ENCODE measurements around the gene ACSL4. TPM values are rescaled to one million over a fixed set of nuclear protein-coding genes. Genes with fewer than 3 reads are reported as not detected.

Gene ACSL4
- polyA plus RNA-seq, 1 donor, result 14.7 TPM

GRCh38 chrX:109707720-109708119 is 25.3 kb downstream of the ACSL4 start:
- no peak overlapping the region for H3K4me3 ChIP-seq (ENCODE audit: low read length)
- no peaks in the 10 kb centered on the region for H3K9me3 ChIP-seq (ENCODE audit: control insufficient read depth, low read depth, low read length)
- no peaks in the 10 kb centered on the region for H3K4me1 ChIP-seq (ENCODE audit: control insufficient read depth, insufficient read depth, low read length)
- no peak for DNase-seq
- H3K36me3 ChIP-seq (ENCODE audit: control insufficient read depth, insufficient read depth, low read length), result no peaks in the 10 kb centered on the region
- no CpG with 5 or more reads among the region's 4 CpGs for WGBS (ENCODE audit: insufficient coverage, low lambda C conversion rate)
- H3K27ac ChIP-seq (ENCODE audit: low read length), result no peak overlapping the region
- no peaks in the 10 kb centered on the region for H3K27me3 ChIP-seq (ENCODE audit: control insufficient read depth, insufficient read depth, low read length)

DNA sequence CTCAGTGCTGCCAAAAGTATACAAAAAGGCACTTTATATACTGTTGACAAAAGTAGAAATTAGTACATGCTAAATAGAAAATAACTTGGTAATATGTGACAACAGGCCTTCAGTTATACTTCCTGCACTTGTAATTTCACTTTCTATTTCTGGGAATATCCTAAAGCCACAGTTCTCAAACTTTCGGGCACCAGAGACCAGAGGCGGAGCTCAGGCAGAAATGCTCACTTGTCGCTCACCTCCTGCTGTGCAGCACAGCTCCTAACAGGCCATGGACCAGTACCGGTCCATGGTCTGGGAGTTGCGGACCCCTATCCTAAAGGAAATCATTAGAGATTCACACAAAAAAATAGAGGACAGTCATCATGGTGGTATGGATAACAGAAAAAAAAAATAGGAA is 25.7 kb downstream of the ACSL4 start:
- Histone ChIP-seq H3K27ac (ENCODE audit: low read length) (no peak overlapping the region), H3K4me3 (ENCODE audit: low read length) (no peak overlapping the region)
- WGBS (ENCODE audit: insufficient coverage, low lambda C conversion rate), result no CpG with 5 or more reads among the region's 5 CpGs

DNA sequence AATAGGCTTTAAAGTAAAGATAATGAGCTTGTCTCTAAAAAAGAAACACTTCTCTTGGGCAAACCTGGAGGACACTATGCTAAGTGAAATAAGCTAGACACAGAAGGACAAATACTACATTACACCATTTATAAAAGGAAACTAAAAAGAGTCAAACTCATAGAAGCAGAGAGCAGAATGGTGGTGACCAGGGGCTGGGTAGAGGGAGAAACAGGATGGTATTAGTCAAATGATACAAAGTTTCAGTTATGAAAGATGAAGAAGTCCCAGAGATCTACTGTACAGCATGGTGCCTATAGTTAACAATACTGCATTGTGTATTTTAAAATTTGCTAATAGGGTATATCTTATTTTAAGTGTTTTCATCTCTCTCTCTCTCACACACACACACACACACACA is 28.5 kb downstream of the ACSL4 start:
- H3K9me3 ChIP-seq (ENCODE audit: control insufficient read depth, low read depth, low read length), result no peaks in the 10 kb centered on the region
- no peak overlapping the region for H3K4me3 ChIP-seq (ENCODE audit: low read length)
- H3K27me3 ChIP-seq (ENCODE audit: control insufficient read depth, insufficient read depth, low read length), result no peaks in the 10 kb centered on the region
- H3K27ac ChIP-seq (ENCODE audit: low read length), result no peak overlapping the region
- DNase-seq, result no peak
- H3K4me1 ChIP-seq (ENCODE audit: control insufficient read depth, insufficient read depth, low read length), result no peaks in the 10 kb centered on the region
- no peaks in the 10 kb centered on the region for H3K36me3 ChIP-seq (ENCODE audit: control insufficient read depth, insufficient read depth, low read length)

More for the DNA sequence above, 25.7 kb downstream of the ACSL4 start:
- Histone ChIP-seq H3K9me3 (ENCODE audit: control insufficient read depth, low read depth, low read length) (no peaks in the 10 kb centered on the region), H3K27me3 (ENCODE audit: control insufficient read depth, insufficient read depth, low read length) (no peaks in the 10 kb centered on the region), H3K4me1 (ENCODE audit: control insufficient read depth, insufficient read depth, low read length) (no peaks in the 10 kb centered on the region), H3K36me3 (ENCODE audit: control insufficient read depth, insufficient read depth, low read length) (no peaks in the 10 kb centered on the region)
- DNase-seq, result no peak

DNA sequence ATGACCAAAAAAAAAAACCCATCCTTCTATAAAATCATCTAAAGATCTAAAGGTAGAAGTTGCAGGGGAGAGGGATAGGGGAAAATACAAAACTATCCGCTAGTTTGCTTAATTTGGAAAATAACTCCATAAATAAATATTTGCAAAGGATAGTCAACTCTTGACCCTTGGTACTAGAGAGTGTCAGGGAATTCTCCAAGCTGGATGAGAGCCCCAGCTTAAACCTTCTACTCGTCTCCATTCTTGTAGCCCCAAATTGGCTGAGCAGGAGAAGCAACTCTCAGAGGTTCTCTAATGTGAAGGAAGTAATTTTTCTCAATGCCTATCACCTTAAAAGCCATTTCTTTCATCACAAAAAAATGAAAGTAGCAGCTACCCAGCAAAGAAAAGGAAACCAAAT is 35.2 kb downstream of the ACSL4 start:
- Histone ChIP-seq H3K4me3 (ENCODE audit: low read length) (no peak overlapping the region), H3K9me3 (ENCODE audit: control insufficient read depth, low read depth, low read length) (no peaks in the 10 kb centered on the region), H3K27me3 (ENCODE audit: control insufficient read depth, insufficient read depth, low read length) (no peaks in the 10 kb centered on the region), H3K36me3 (ENCODE audit: control insufficient read depth, insufficient read depth, low read length) (no peaks in the 10 kb centered on the region), H3K4me1 (ENCODE audit: control insufficient read depth, insufficient read depth, low read length) (no peaks in the 10 kb centered on the region), H3K27ac (ENCODE audit: low read length) (no peak overlapping the region)
- DNase-seq, result no peak
- WGBS (ENCODE audit: insufficient coverage, low lambda C conversion rate), result no CpG with 5 or more reads among the region's 2 CpGs

GRCh38 chrX:109696146-109696740 is 36.8 kb downstream of the ACSL4 start:
- Histone ChIP-seq H3K4me1 (ENCODE audit: control insufficient read depth, insufficient read depth, low read length) (no peaks in the 10 kb centered on the region), H3K4me3 (ENCODE audit: low read length) (no peak overlapping the region), H3K36me3 (ENCODE audit: control insufficient read depth, insufficient read depth, low read length) (no peaks in the 10 kb centered on the region), H3K27ac (ENCODE audit: low read length) (no peak overlapping the region), H3K9me3 (ENCODE audit: control insufficient read depth, low read depth, low read length) (no peaks in the 10 kb centered on the region), H3K27me3 (ENCODE audit: control insufficient read depth, insufficient read depth, low read length) (no peaks in the 10 kb centered on the region)
- no CpG with 5 or more reads among the region's 4 CpGs for WGBS (ENCODE audit: insufficient coverage, low lambda C conversion rate)
- DNase-seq, result no peak

GRCh38 chrX:109695637-109696036 is 37.4 kb downstream of the ACSL4 start:
- Histone ChIP-seq H3K4me3 (ENCODE audit: low read length) (no peak overlapping the region), H3K27ac (ENCODE audit: low read length) (no peak overlapping the region), H3K9me3 (ENCODE audit: control insufficient read depth, low read depth, low read length) (no peaks in the 10 kb centered on the region), H3K36me3 (ENCODE audit: control insufficient read depth, insufficient read depth, low read length) (no peaks in the 10 kb centered on the region), H3K27me3 (ENCODE audit: control insufficient read depth, insufficient read depth, low read length) (no peaks in the 10 kb centered on the region), H3K4me1 (ENCODE audit: control insufficient read depth, insufficient read depth, low read length) (no peaks in the 10 kb centered on the region)
- DNase-seq, result no peak
- no CpG with 5 or more reads among the region's 3 CpGs for WGBS (ENCODE audit: insufficient coverage, low lambda C conversion rate)

DNA sequence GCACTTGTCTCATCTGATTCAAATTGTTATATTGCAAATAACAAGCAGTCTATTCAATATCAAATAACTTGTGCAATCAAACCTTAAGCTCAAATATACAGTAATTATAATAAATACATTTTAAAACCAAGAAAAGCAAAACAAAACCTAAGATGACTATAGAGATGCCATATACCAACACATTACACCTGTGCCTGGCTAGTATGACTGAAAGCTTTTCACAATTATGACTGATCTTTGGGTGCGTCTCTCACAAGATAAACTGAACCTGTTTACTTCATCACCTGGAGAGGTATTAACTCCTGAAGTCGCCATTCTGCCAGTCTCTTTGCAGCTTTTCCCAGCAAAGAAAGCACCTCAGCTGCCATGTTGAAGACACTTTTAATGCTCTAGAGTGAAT is 41.3 kb downstream of the ACSL4 start:
- no CpG with 5 or more reads among the region's 2 CpGs for WGBS (ENCODE audit: insufficient coverage, low lambda C conversion rate)
- Histone ChIP-seq H3K27ac (ENCODE audit: low read length) (no peak overlapping the region), H3K36me3 (ENCODE audit: control insufficient read depth, insufficient read depth, low read length) (no peaks in the 10 kb centered on the region), H3K4me1 (ENCODE audit: control insufficient read depth, insufficient read depth, low read length) (no peaks in the 10 kb centered on the region), H3K27me3 (ENCODE audit: control insufficient read depth, insufficient read depth, low read length) (no peaks in the 10 kb centered on the region), H3K4me3 (ENCODE audit: low read length) (no peak overlapping the region), H3K9me3 (ENCODE audit: control insufficient read depth, low read depth, low read length) (no peaks in the 10 kb centered on the region)
- no peak for DNase-seq

DNA sequence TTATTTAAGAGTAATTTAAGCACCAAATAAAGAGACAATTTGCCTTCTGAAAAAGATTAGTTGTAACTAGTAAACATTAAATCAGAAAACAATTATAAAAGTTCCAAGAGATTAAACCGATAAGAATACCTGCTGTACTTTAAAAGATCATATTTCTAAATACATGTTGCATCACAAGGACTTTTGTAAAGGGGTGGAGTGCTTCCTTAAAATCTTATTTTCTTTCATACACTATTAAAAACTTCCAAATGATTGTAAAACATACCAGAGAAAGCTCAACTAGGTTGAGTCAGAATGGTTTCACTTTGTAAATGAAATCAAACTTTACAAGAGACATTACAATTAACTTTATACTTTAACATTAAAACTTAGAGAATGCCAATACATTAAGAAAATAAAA is 41.8 kb downstream of the ACSL4 start:
- no peak for DNase-seq
- no peaks in the 10 kb centered on the region for H3K4me1 ChIP-seq (ENCODE audit: control insufficient read depth, insufficient read depth, low read length)
- no CpG with 5 or more reads among the region's 1 CpG for WGBS (ENCODE audit: insufficient coverage, low lambda C conversion rate)
- no peak overlapping the region for H3K4me3 ChIP-seq (ENCODE audit: low read length)
- no peaks in the 10 kb centered on the region for H3K36me3 ChIP-seq (ENCODE audit: control insufficient read depth, insufficient read depth, low read length)
- H3K27me3 ChIP-seq (ENCODE audit: control insufficient read depth, insufficient read depth, low read length), result no peaks in the 10 kb centered on the region
- no peaks in the 10 kb centered on the region for H3K9me3 ChIP-seq (ENCODE audit: control insufficient read depth, low read depth, low read length)
- no peak overlapping the region for H3K27ac ChIP-seq (ENCODE audit: low read length)

- H3K27me3 ChIP-seq (ENCODE audit: control insufficient read depth, insufficient read depth, low read length), result no peaks in the 10 kb centered on the region
- no peak overlapping the region for H3K27ac ChIP-seq (ENCODE audit: low read length)
- no peak for DNase-seq
- H3K36me3 ChIP-seq (ENCODE audit: control insufficient read depth, insufficient read depth, low read length), result no peaks in the 10 kb centered on the region
- no peaks in the 10 kb centered on the region for H3K4me1 ChIP-seq (ENCODE audit: control insufficient read depth, insufficient read depth, low read length)
- H3K4me3 ChIP-seq (ENCODE audit: low read length), result no peak overlapping the region
- no peaks in the 10 kb centered on the region for H3K9me3 ChIP-seq (ENCODE audit: control insufficient read depth, low read depth, low read length)
- WGBS (ENCODE audit: insufficient coverage, low lambda C conversion rate), result no CpG with 5 or more reads among the region's 1 CpG
Measured at GRCh38 chrX:109687903-109688302, 45.2 kb downstream of the ACSL4 start.

DNA sequence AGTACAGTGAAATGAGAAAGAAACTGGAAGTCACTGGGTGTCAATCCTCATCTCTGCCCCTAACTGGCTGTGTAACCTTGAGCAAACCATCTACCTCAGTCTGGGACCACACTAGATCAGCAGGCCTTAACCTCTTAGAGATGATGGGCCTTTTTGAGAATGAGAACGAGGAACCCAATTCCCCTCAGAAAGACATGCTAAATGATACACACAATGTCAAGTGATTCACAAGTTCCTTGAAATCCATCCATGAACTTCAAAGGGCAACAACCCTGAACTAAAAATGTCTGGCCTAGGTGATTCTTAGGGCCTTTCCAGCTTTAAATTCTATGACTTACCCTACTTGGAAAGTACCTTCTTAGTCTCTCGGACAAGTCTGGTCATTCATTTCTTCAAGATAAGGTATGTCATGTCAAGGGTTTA is 47.4 kb downstream of the ACSL4 start:
- Histone ChIP-seq H3K9me3 (ENCODE audit: control insufficient read depth, low read depth, low read length) (no peaks in the 10 kb centered on the region), H3K4me1 (ENCODE audit: control insufficient read depth, insufficient read depth, low read length) (no peaks in the 10 kb centered on the region), H3K36me3 (ENCODE audit: control insufficient read depth, insufficient read depth, low read length) (no peaks in the 10 kb centered on the region), H3K27ac (ENCODE audit: low read length) (no peak overlapping the region), H3K4me3 (ENCODE audit: low read length) (no peak overlapping the region), H3K27me3 (ENCODE audit: control insufficient read depth, insufficient read depth, low read length) (no peaks in the 10 kb centered on the region)
- WGBS (ENCODE audit: insufficient coverage, low lambda C conversion rate), result no CpG with 5 or more reads among the region's 2 CpGs
- DNase-seq, result no peak

- Histone ChIP-seq H3K9me3 (ENCODE audit: control insufficient read depth, low read depth, low read length) (no peaks in the 10 kb centered on the region), H3K27ac (ENCODE audit: low read length) (no peak overlapping the region), H3K4me3 (ENCODE audit: low read length) (no peak overlapping the region), H3K4me1 (ENCODE audit: control insufficient read depth, insufficient read depth, low read length) (no peaks in the 10 kb centered on the region), H3K27me3 (ENCODE audit: control insufficient read depth, insufficient read depth, low read length) (no peaks in the 10 kb centered on the region), H3K36me3 (ENCODE audit: control insufficient read depth, insufficient read depth, low read length) (no peaks in the 10 kb centered on the region)
- no CpG with 5 or more reads among the region's 1 CpG for WGBS (ENCODE audit: insufficient coverage, low lambda C conversion rate)
- no peak for DNase-seq
Measured at GRCh38 chrX:109684136-109684535, 48.9 kb downstream of the ACSL4 start.

Data from large intestine (tissue), 3 donors.